ENCODE results near the gene PTGDR.

DNA sequence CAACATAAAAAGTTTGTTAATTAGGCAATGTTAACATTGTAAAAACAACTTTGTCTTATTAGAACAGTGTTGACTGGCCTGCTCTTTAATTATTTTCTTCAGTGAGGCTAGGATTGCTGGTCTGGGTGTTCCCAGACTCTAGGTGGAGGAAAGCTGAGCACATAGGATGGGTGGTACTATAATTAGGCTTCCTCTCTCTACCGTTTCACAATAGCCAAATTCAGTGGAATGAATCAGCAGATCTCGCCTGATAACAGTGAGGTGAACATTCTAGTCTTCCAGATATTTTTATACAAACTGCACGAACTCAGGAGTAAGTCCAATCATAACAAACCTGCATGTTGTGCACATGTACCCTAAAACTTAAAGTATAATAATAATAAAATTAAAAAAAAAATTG is 11.9 kb downstream of the PTGDR start:
- TF ChIP-seq, protein P1, sequence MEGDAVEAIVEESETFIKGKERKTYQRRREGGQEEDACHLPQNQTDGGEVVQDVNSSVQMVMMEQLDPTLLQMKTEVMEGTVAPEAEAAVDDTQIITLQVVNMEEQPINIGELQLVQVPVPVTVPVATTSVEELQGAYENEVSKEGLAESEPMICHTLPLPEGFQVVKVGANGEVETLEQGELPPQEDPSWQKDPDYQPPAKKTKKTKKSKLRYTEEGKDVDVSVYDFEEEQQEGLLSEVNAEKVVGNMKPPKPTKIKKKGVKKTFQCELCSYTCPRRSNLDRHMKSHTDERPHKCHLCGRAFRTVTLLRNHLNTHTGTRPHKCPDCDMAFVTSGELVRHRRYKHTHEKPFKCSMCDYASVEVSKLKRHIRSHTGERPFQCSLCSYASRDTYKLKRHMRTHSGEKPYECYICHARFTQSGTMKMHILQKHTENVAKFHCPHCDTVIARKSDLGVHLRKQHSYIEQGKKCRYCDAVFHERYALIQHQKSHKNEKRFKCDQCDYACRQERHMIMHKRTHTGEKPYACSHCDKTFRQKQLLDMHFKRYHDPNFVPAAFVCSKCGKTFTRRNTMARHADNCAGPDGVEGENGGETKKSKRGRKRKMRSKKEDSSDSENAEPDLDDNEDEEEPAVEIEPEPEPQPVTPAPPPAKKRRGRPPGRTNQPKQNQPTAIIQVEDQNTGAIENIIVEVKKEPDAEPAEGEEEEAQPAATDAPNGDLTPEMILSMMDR (IDR thresholded peaks at IDR 0.05): no peak
- TF ChIP-seq GABPA (IDR thresholded peaks at IDR 0.05; ENCODE audit: low read depth): no peak
- TF ChIP-seq RXRA (IDR thresholded peaks at IDR 0.05; ENCODE audit: borderline replicate concordance, low read depth): no peak
- TF ChIP-seq EP300 (IDR thresholded peaks at IDR 0.05; ENCODE audit: borderline replicate concordance in 1 of 2, low read depth in 1 of 2, low read length in 1 of 2): no peak
- TF ChIP-seq POLR2AphosphoS5 (IDR thresholded peaks at IDR 0.05; ENCODE audit: low read depth, low read length): no peak
- no peak for TF ChIP-seq SIN3A (IDR thresholded peaks at IDR 0.05; ENCODE audit: borderline replicate concordance, low read depth, low read length)
- TF ChIP-seq RAD21 (IDR thresholded peaks at IDR 0.05; ENCODE audit: low read length): no peak
- TF ChIP-seq GATA2 (CRISPR knock-in tag; IDR thresholded peaks at IDR 0.05): no peak
- TF ChIP-seq, protein P2, sequence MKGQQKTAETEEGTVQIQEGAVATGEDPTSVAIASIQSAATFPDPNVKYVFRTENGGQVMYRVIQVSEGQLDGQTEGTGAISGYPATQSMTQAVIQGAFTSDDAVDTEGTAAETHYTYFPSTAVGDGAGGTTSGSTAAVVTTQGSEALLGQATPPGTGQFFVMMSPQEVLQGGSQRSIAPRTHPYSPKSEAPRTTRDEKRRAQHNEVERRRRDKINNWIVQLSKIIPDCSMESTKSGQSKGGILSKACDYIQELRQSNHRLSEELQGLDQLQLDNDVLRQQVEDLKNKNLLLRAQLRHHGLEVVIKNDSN (IDR thresholded peaks at IDR 0.05; ENCODE audit: borderline replicate concordance, low read depth): no peak
- no peak for TF ChIP-seq TAF1 (IDR thresholded peaks at IDR 0.05; ENCODE audit: borderline replicate concordance, low read depth, low read length)
- TF ChIP-seq, protein P3, sequence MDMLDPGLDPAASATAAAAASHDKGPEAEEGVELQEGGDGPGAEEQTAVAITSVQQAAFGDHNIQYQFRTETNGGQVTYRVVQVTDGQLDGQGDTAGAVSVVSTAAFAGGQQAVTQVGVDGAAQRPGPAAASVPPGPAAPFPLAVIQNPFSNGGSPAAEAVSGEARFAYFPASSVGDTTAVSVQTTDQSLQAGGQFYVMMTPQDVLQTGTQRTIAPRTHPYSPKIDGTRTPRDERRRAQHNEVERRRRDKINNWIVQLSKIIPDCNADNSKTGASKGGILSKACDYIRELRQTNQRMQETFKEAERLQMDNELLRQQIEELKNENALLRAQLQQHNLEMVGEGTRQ (IDR thresholded peaks at IDR 0.05; ENCODE audit: borderline replicate concordance, low read depth, low read length): no peak

Data from SK-N-SH (cell line).